Measurements from ENCODE around the gene SLC9A7. TPM values are rescaled to one million over a fixed set of nuclear protein-coding genes. Genes with fewer than 3 reads are reported as not detected.

Gene SLC9A7
- total RNA-seq, 1 donor from 2014 or later: 5.5 TPM

GRCh38 chrX:46698691-46699090 is 60.2 kb downstream of the SLC9A7 start:
- no peak for DNase-seq (ENCODE audit: low spot score in 2 of 2)
- Histone ChIP-seq H3K4me1 (no peaks in the 10 kb centered on the region), H3K4me3 (no peak overlapping the region), H3K36me3 (no peaks in the 10 kb centered on the region), H3K27ac (no peak overlapping the region), H3K27me3 (no peaks in the 10 kb centered on the region), H3K9me3 (no peaks in the 10 kb centered on the region)
- intact Hi-C loops (cut with DNase I): no loop called here
- no peak for TF ChIP-seq CTCF (IDR thresholded peaks at IDR 0.05)

GRCh38 chrX:46695491-46695890 is 63.4 kb downstream of the SLC9A7 start:
- Histone ChIP-seq H3K9me3 (no peaks in the 10 kb centered on the region), H3K4me1 (no peaks in the 10 kb centered on the region), H3K4me3 (no peak overlapping the region), H3K36me3 (no peaks in the 10 kb centered on the region), H3K27me3 (no peaks in the 10 kb centered on the region), H3K27ac (no peak overlapping the region)
- TF ChIP-seq CTCF (IDR thresholded peaks at IDR 0.05): no peak
- no peak for DNase-seq (ENCODE audit: low spot score in 2 of 2)
- intact Hi-C loops (cut with DNase I): no loop called here

- Histone ChIP-seq H3K27ac (no peak overlapping the region), H3K4me1 (no peaks in the 10 kb centered on the region), H3K27me3 (no peaks in the 10 kb centered on the region), H3K9me3 (no peaks in the 10 kb centered on the region), H3K36me3 (no peaks in the 10 kb centered on the region), H3K4me3 (no peak overlapping the region)
- intact Hi-C loops (cut with DNase I): no loop called here
- no peak for DNase-seq (ENCODE audit: low spot score in 2 of 2)
- no peak for TF ChIP-seq CTCF (IDR thresholded peaks at IDR 0.05)
Observed at GRCh38 chrX:46694549-46694948, 64.4 kb downstream of the SLC9A7 start.

GRCh38 chrX:46693149-46693548 is 65.8 kb downstream of the SLC9A7 start:
- no peak overlapping the region for H3K4me3 ChIP-seq

GRCh38 chrX:46690818-46691217 is 68.1 kb downstream of the SLC9A7 start:
- Histone ChIP-seq H3K36me3 (no peaks in the 10 kb centered on the region), H3K27me3 (no peaks in the 10 kb centered on the region), H3K27ac (no peak overlapping the region), H3K4me1 (no peaks in the 10 kb centered on the region), H3K9me3 (no peaks in the 10 kb centered on the region), H3K4me3 (no peak overlapping the region)
- no peak for TF ChIP-seq CTCF (IDR thresholded peaks at IDR 0.05)
- intact Hi-C loops (cut with DNase I): no loop called here
- DNase-seq (ENCODE audit: low spot score in 2 of 2): no peak

More at GRCh38 chrX:46693149-46693548, 65.8 kb downstream of the SLC9A7 start:
- Histone ChIP-seq H3K27me3 (no peaks in the 10 kb centered on the region), H3K36me3 (no peaks in the 10 kb centered on the region), H3K4me1 (no peaks in the 10 kb centered on the region), H3K27ac (no peak overlapping the region), H3K9me3 (no peaks in the 10 kb centered on the region)
- TF ChIP-seq CTCF (IDR thresholded peaks at IDR 0.05): no peak
- intact Hi-C loops (cut with DNase I): no loop called here
- no peak for DNase-seq (ENCODE audit: low spot score in 2 of 2)

- no peaks in the 10 kb centered on the region for H3K4me1 ChIP-seq
- no peak for DNase-seq (ENCODE audit: low spot score in 2 of 2)
- H3K9me3 ChIP-seq: no peaks in the 10 kb centered on the region
- intact Hi-C loops (cut with DNase I): loop anchor here (2.0 to 5.0 kb wide), 2 partner anchors 115 to 133 kb away; partner anchors contain the start of gene CHST7
- H3K4me3 ChIP-seq: no peak overlapping the region
- H3K36me3 ChIP-seq: no peaks in the 10 kb centered on the region
- no peaks in the 10 kb centered on the region for H3K27me3 ChIP-seq
- no peak overlapping the region for H3K27ac ChIP-seq
- no peak for TF ChIP-seq CTCF (IDR thresholded peaks at IDR 0.05)
Observed at GRCh38 chrX:46687619-46688018, 71.3 kb downstream of the SLC9A7 start.

All from ascending aorta (tissue), 2 donors.